K562 (cell line): Measurements from ENCODE around the gene CD52. TPM values are rescaled to one million over a fixed set of nuclear protein-coding genes. Genes with fewer than 3 reads are reported as not detected.
A peak's percentile ranks its signal among the peaks of the same experiment; 100 is the strongest.

Source experiments
- ARID4B ChIP-seq: sonication (generic); formaldehyde crosslinking; IDR thresholded peaks from 2 replicates; pipeline ENCODE4 v1.8.0; 2022; ENCODE audit warnings: mild to moderate bottlenecking, missing genetic modification reagents
- CC2D1A ChIP-seq: fragments of 450-650 bp; IDR thresholded peaks from 2 replicates; pipeline ENCODE4 v1.6.1; 2017; ENCODE audit warnings: mild to moderate bottlenecking
- CHD4 ChIP-seq: fragments of 200-600 bp; sonication (generic); IDR thresholded peaks from 3 replicates; pipeline ENCODE4 v1.6.1; 2012; ENCODE audit warnings: low read depth, mild to moderate bottlenecking, mixed read lengths, low read length, inconsistent platforms; ENCODE audit not compliant: insufficient read depth, insufficient replicate concordance, poor library complexity, severe bottlenecking
- DMBX1 ChIP-seq: fragments of 250-450 bp; sonication (Bioruptor Pico); IDR thresholded peaks from 2 replicates; pipeline ENCODE4 v1.8.0; 2022; ENCODE audit warnings: inconsistent platforms, mild to moderate bottlenecking, moderate library complexity, borderline replicate concordance
- FOXA3 ChIP-seq, 2 experiments: fragments of 450-650 bp in 1 of 2; sonication (generic) in 1 of 2; formaldehyde crosslinking; IDR thresholded peaks in 1 of 2; conservative IDR thresholded peaks in 1 of 2; 2 replicates each; pipeline versions ENCODE4 v1.4.0 to v1.8.0; 2020 to 2022; ENCODE audit warnings: mild to moderate bottlenecking in 2 of 2, missing genetic modification reagents in 1 of 2
- FOXK2 ChIP-seq, 2 experiments: fragments of 450-650 bp; IDR thresholded peaks in 1 of 2; conservative IDR thresholded peaks in 1 of 2; 2 replicates each; pipeline ENCODE4 v1.6.1; 2016; ENCODE audit warnings: low read depth in 2 of 2, mild to moderate bottlenecking in 1 of 2
- GTF2E2 ChIP-seq: fragments of 200-800 bp; sonication (Bioruptor generic); IDR thresholded peaks from 2 replicates; pipeline ENCODE4 v1.6.1; 2016; ENCODE audit warnings: missing genetic modification characterization, missing compliant biosample characterization
- HBP1 ChIP-seq: fragments of 450-650 bp; formaldehyde crosslinking; IDR thresholded peaks from 2 replicates; pipeline ENCODE4 v1.4.0; 2022; ENCODE audit warnings: missing genetic modification characterization
- HLTF ChIP-seq: fragments of 450-650 bp; IDR thresholded peaks from 2 replicates; pipeline ENCODE4 v1.6.1; 2016
- KHSRP ChIP-seq: fragments of 450-650 bp; IDR thresholded peaks from 2 replicates; pipeline ENCODE4 v1.6.1; 2017
- KLF10 ChIP-seq: fragments of 250-450 bp; sonication (Bioruptor Pico); IDR thresholded peaks from 2 replicates; pipeline ENCODE4 v1.6.1; 2021; ENCODE audit warnings: matching md5 sums
- NFYB ChIP-seq: IDR thresholded peaks from 2 replicates; pipeline ENCODE4 v1.6.1; 2011; ENCODE audit warnings: mild to moderate bottlenecking, moderate library complexity; ENCODE audit not compliant: insufficient read length; ENCODE audit errors: extremely low read depth
- OTX1 ChIP-seq: fragments of 450-650 bp; formaldehyde crosslinking; IDR thresholded peaks from 2 replicates; pipeline ENCODE4 v1.4.0; 2022; ENCODE audit warnings: mild to moderate bottlenecking
- POLR2G ChIP-seq: fragments of 200-400 bp; formaldehyde crosslinking; IDR thresholded peaks from 2 replicates; pipeline ENCODE4 v1.6.1; 2017; ENCODE audit warnings: low read depth, mild to moderate bottlenecking, antibody characterized with exemption, low read length, moderate library complexity
- XRCC3 ChIP-seq: fragments of 450-650 bp; IDR thresholded peaks from 2 replicates; pipeline ENCODE4 v1.6.1; 2017; ENCODE audit warnings: mild to moderate bottlenecking, moderate library complexity
- ZBTB34 ChIP-seq: fragments of 250-450 bp; sonication (Bioruptor Pico); IDR thresholded peaks from 2 replicates; pipeline ENCODE4 v1.8.0; 2021; ENCODE audit warnings: mild to moderate bottlenecking, moderate library complexity
- ZNF121 ChIP-seq: sonication (generic); formaldehyde crosslinking; conservative IDR thresholded peaks from 2 replicates; pipeline ENCODE4 v1.8.0; 2022; ENCODE audit warnings: missing genetic modification reagents
- ZNF408 ChIP-seq: fragments of 250-450 bp; sonication (Bioruptor Pico); IDR thresholded peaks from 2 replicates; pipeline ENCODE4 v1.4.0; 2020; ENCODE audit warnings: low read depth, mild to moderate bottlenecking, moderate library complexity
- ZNF444 ChIP-seq: fragments of 250-450 bp; sonication (Bioruptor Pico); IDR thresholded peaks from 2 replicates; pipeline ENCODE4 v1.4.0; 2020; ENCODE audit warnings: mild to moderate bottlenecking, moderate library complexity
- ZNF707 ChIP-seq: fragments of 250-450 bp; sonication (Bioruptor Pico); conservative IDR thresholded peaks from 2 replicates; pipeline ENCODE4 v1.8.0; 2022; ENCODE audit warnings: inconsistent platforms, mild to moderate bottlenecking, moderate library complexity
- ZNF830 ChIP-seq: fragments of 250-450 bp; sonication (Bioruptor Pico); IDR thresholded peaks from 2 replicates; pipeline ENCODE4 v1.5.0; 2021; ENCODE audit warnings: mild to moderate bottlenecking
- polyA plus RNA-seq, 8 experiments: library from polyadenylated mRNA; depleted of rRNA in 4 of 8; stranded (reverse) in 5 of 8; unstranded in 3 of 8; fragments of >200 nt; fragmentation: Nextera tagmentation in 2 of 8; fragmentation: Illumina TruSeq in 1 of 8; extraction: Ambion mirVana in 2 of 8; extraction: Trizol in 1 of 8; gene quantifications; 2 replicates each; pipeline versions ENCODE4 v1.2.1 to v1.2.3, GENCODE V29; 2011 to 2014; ENCODE audit warnings: inconsistent platforms in 1 of 8, missing spikeins in 1 of 8
- total RNA-seq, 7 experiments: library from RNA; depleted of rRNA in 6 of 7; stranded (reverse); fragments of >200 nt in 6 of 7; fragmentation: Illumina TruSeq in 2 of 7; extraction: Trizol in 2 of 7; gene quantifications; 2 replicates each; pipeline versions ENCODE4 v1.2.1 to v1.2.3, GENCODE V29; 2011 to 2021; ENCODE audit warnings: low replicate concordance in 1 of 7

Gene CD52
- total and polyA plus RNA-seq, 9 of the 15 experiments (the other 6 are each of a cell fraction or from before 2014, with no cell fraction given): 34.9 to 488 (median 173) TPM

GRCh38 chr1:26279456-26280332 is 38.1 kb upstream of the CD52 start, which contains the start of gene SH3BGRL3 (continued):
- TF ChIP-seq HBP1 (CRISPR knock-in tag) (no peak), HLTF (0 out of 2 replicates have a peak, but pooled peaks have one; percentile 23), FOXA3 (CRISPR knock-in tag; conservative IDR thresholded peaks at IDR 0.05 in 1 of 2, IDR thresholded peaks at IDR 0.05 in 1 of 2) (peak in 1 of 2 experiments; percentile 75; a peak in 2 of 4 replicates), DMBX1 (peak; percentile 10; the same call in 1 of the 2 replicates), ZNF408 (no peak), ZNF121 (CRISPR knock-in tag) (no peak), CHD4 (peak; percentile 13), KLF10 (CRISPR knock-in tag) (no peak), POLR2G (peak; percentile 96), XRCC3 (no peak), ZNF830 (CRISPR knock-in tag) (peak; percentile 90; the same call in 1 of the 2 replicates), GTF2E2 (tag) (peak; percentile 84; the same call in 1 of the 2 replicates), KHSRP (no peak), OTX1 (CRISPR knock-in tag) (0 out of 2 replicates have a peak, but pooled peaks have one; percentile 37), CC2D1A (no peak), ZNF707 (CRISPR knock-in tag) (no peak), ZNF444 (CRISPR knock-in tag) (no peak; the same call in 1 of the 2 replicates), FOXK2 (conservative IDR thresholded peaks at IDR 0.05 in 1 of 2, IDR thresholded peaks at IDR 0.05 in 1 of 2; ENCODE audit: low read depth in 2 of 2) (no peak), ARID4B (CRISPR knock-in tag) (peak; percentile 81), NFYB (peak; percentile 67), ZBTB34 (CRISPR knock-in tag) (no peak; the same call in 1 of the 2 replicates)
